GM12865 (cell line): ENCODE measurements around the gene FSIP2.

ENCODE experiments used
- DNase-seq: peaks from one replicate; pipeline ENCODE4 v3.0.0; 2010; ENCODE audit warnings: low read depth
- H3K4me3 ChIP-seq: 2 replicates; pipeline ENCODE4 v1.5.1; 2011; ENCODE audit warnings: mild to moderate bottlenecking, low read depth, low read length, control low read depth
- CTCF ChIP-seq: IDR thresholded peaks from 2 replicates; pipeline ENCODE4 v1.5.1; 2011; ENCODE audit warnings: low read length, control low read depth, low read depth, inconsistent platforms; ENCODE audit not compliant: insufficient read depth; ENCODE audit errors: missing control alignments

FSIP2 gene

GRCh38 chr2:185823773-185824172 is 85.2 kb downstream of the FSIP2 start:
- DNase-seq, result no peak
- no peak for TF ChIP-seq CTCF
- no peak overlapping the region for H3K4me3 ChIP-seq

GRCh38 chr2:185825557-185825956 is 87.0 kb downstream of the FSIP2 start:
- no peak overlapping the region for H3K4me3 ChIP-seq
- no peak for DNase-seq
- no peak for TF ChIP-seq CTCF

DNA sequence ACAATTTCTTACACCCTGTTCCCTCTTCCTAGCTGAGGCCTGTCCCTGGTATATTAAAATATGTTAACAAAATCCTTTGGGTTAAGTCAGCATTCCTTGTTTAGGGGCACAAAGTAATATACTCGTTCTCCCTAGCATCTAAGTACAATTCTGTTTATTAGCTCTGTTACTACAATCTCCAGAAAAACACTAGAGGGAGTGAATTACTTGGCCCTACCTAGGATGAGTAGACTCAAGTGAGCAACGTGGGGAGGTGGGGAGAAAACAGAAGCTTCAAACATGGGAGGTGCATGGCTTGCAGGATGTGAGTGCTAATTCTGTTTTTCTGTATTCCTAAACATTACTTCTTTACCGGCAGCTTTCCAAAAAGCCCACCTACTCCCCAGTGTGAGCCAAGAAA is 89.7 kb downstream of the FSIP2 start:
- DNase-seq, result no peak
- no peak overlapping the region for H3K4me3 ChIP-seq
- TF ChIP-seq CTCF, result no peak

DNA sequence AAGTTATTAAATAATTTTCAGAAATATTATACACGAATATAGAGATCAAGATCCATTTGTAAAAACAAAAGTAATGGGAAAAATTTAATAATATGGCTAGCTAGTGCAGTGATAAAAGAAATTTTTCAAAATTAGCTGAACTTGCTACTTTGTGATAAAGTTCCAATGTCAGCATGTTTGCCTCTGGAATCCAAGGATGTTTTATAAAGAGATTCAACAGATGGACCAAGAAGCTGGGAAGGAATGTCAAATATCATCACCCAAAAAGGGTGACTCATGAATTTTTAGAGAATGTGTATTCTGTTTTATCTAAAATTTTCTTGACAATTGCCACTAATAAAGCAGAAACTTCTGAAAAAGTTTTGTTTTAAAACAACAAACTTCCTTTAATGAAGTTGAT is 95.3 kb downstream of the FSIP2 start:
- no peak for DNase-seq
- TF ChIP-seq CTCF, result no peak
- no peak overlapping the region for H3K4me3 ChIP-seq

- H3K4me3 ChIP-seq, result no peak overlapping the region
- no peak for TF ChIP-seq CTCF
- no peak for DNase-seq
These were observed 97.4 kb downstream of the FSIP2 start for GRCh38 chr2:185835974-185836373.

- no peak overlapping the region for H3K4me3 ChIP-seq
- no peak for DNase-seq
- TF ChIP-seq CTCF, result no peak
These were observed 116.3 kb downstream of the FSIP2 start for GRCh38 chr2:185854885-185855284.

GRCh38 chr2:185857691-185858090 is 119.1 kb downstream of the FSIP2 start:
- TF ChIP-seq CTCF, result no peak
- H3K4me3 ChIP-seq, result no peak overlapping the region
- no peak for DNase-seq
